HAP-1 (cell line): ENCODE data around the gene RIMBP2.

Source experiments
- DNase-seq, 2 experiments: peaks; one replicate each; pipeline ENCODE4 v3.0.0-alpha.2; 2016 to 2020; ENCODE audit warnings: low spot score in 2 of 2
- H3K27me3 ChIP-seq: fragments of 250-450 bp; sonication (Bioruptor Pico); 2 replicates; pipeline ENCODE4 v1.5.1; 2020; ENCODE audit warnings: low read depth, mild to moderate bottlenecking, moderate library complexity
- H3K36me3 ChIP-seq: fragments of 250-450 bp; sonication (Bioruptor Pico); replicated peaks from 2 replicates; pipeline ENCODE4 v1.5.1; 2020; ENCODE audit warnings: mild to moderate bottlenecking
- H3K4me1 ChIP-seq: fragments of 250-450 bp; sonication (Bioruptor Pico); 2 replicates; pipeline ENCODE4 v1.5.1; 2020; ENCODE audit warnings: mild to moderate bottlenecking
- H3K4me3 ChIP-seq: fragments of 250-450 bp; sonication (Bioruptor Pico); 2 replicates; pipeline ENCODE4 v1.5.1; 2020; ENCODE audit warnings: mild to moderate bottlenecking, moderate library complexity
- H3K9me3 ChIP-seq: fragments of 250-450 bp; sonication (Bioruptor Pico); 2 replicates; pipeline ENCODE4 v1.5.1; 2020; ENCODE audit warnings: mild to moderate bottlenecking, moderate library complexity
- in situ Hi-C: fragments of 300-500 bp; cut with MboI; formaldehyde crosslinking; loops from 3 replicates; pipeline ENCODE4 v1.14.3; 2020; ENCODE audit warnings: low sequenced_read_pairs, inconsistent platforms, mixed read lengths

Gene RIMBP2

GRCh38 chr12:130455161-130455560, 260.9 kb downstream of the RIMBP2 start:
- H3K27me3 ChIP-seq = no peaks in the 10 kb centered on the region
- in situ Hi-C loops = no loop called here
- no peaks in the 10 kb centered on the region for H3K4me1 ChIP-seq
- H3K9me3 ChIP-seq = no peaks in the 10 kb centered on the region
- no peaks in the 10 kb centered on the region for H3K36me3 ChIP-seq
- no peak overlapping the region for H3K4me3 ChIP-seq
- no peak for DNase-seq

GRCh38 chr12:130454296-130454695, 261.8 kb downstream of the RIMBP2 start:
- in situ Hi-C loops = no loop called here

GRCh38 chr12:130452546-130452945, 263.6 kb downstream of the RIMBP2 start:
- DNase-seq = no peak
- Histone ChIP-seq H3K4me1 (no peaks in the 10 kb centered on the region), H3K4me3 (no peak overlapping the region), H3K36me3 (no peaks in the 10 kb centered on the region), H3K9me3 (no peaks in the 10 kb centered on the region), H3K27me3 (no peaks in the 10 kb centered on the region)
- in situ Hi-C loops = no loop called here

More at GRCh38 chr12:130454296-130454695, 261.8 kb downstream of the RIMBP2 start:
- Histone ChIP-seq H3K4me1 (no peaks in the 10 kb centered on the region), H3K4me3 (no peak overlapping the region), H3K9me3 (no peaks in the 10 kb centered on the region), H3K27me3 (no peaks in the 10 kb centered on the region), H3K36me3 (no peaks in the 10 kb centered on the region)
- no peak for DNase-seq

- H3K36me3 ChIP-seq = no peaks in the 10 kb centered on the region
- H3K27me3 ChIP-seq = no peaks in the 10 kb centered on the region
- no peak overlapping the region for H3K4me3 ChIP-seq
- no peak for DNase-seq
- H3K4me1 ChIP-seq = no peaks in the 10 kb centered on the region
- H3K9me3 ChIP-seq = no peaks in the 10 kb centered on the region
- in situ Hi-C loops = no loop called here
Measured at GRCh38 chr12:130451001-130451930, 264.8 kb downstream of the RIMBP2 start.

GRCh38 chr12:130449291-130449690, 266.8 kb downstream of the RIMBP2 start:
- no peaks in the 10 kb centered on the region for H3K36me3 ChIP-seq
- H3K4me1 ChIP-seq = no peaks in the 10 kb centered on the region
- no peaks in the 10 kb centered on the region for H3K27me3 ChIP-seq
- H3K9me3 ChIP-seq = no peaks in the 10 kb centered on the region
- no peak for DNase-seq
- no peak overlapping the region for H3K4me3 ChIP-seq
- in situ Hi-C loops = no loop called here

GRCh38 chr12:130448044-130448821, 267.9 kb downstream of the RIMBP2 start:
- in situ Hi-C loops = no loop called here
- no peaks in the 10 kb centered on the region for H3K36me3 ChIP-seq
- no peak overlapping the region for H3K4me3 ChIP-seq
- DNase-seq = no peak
- H3K27me3 ChIP-seq = no peaks in the 10 kb centered on the region
- H3K9me3 ChIP-seq = no peaks in the 10 kb centered on the region
- no peaks in the 10 kb centered on the region for H3K4me1 ChIP-seq

- Histone ChIP-seq H3K36me3 (no peaks in the 10 kb centered on the region), H3K4me3 (no peak overlapping the region), H3K4me1 (no peaks in the 10 kb centered on the region), H3K9me3 (no peaks in the 10 kb centered on the region), H3K27me3 (no peaks in the 10 kb centered on the region)
- no peak for DNase-seq
- in situ Hi-C loops = no loop called here
Measured at GRCh38 chr12:130447655-130447965, 268.5 kb downstream of the RIMBP2 start.

GRCh38 chr12:130446846-130447654, 269.0 kb downstream of the RIMBP2 start:
- no peaks in the 10 kb centered on the region for H3K4me1 ChIP-seq
- in situ Hi-C loops = no loop called here
- DNase-seq = no peak
- no peaks in the 10 kb centered on the region for H3K9me3 ChIP-seq
- H3K36me3 ChIP-seq = no peaks in the 10 kb centered on the region
- no peaks in the 10 kb centered on the region for H3K27me3 ChIP-seq
- no peak overlapping the region for H3K4me3 ChIP-seq

GRCh38 chr12:130444986-130445385, 271.1 kb downstream of the RIMBP2 start:
- no peak for DNase-seq
- in situ Hi-C loops = no loop called here
- no peaks in the 10 kb centered on the region for H3K9me3 ChIP-seq
- H3K36me3 ChIP-seq = no peaks in the 10 kb centered on the region
- H3K4me3 ChIP-seq = no peak overlapping the region
- H3K27me3 ChIP-seq = no peaks in the 10 kb centered on the region
- H3K4me1 ChIP-seq = no peaks in the 10 kb centered on the region

GRCh38 chr12:130444061-130444460, 272.0 kb downstream of the RIMBP2 start:
- H3K27me3 ChIP-seq = no peaks in the 10 kb centered on the region
- no peaks in the 10 kb centered on the region for H3K4me1 ChIP-seq
- no peak for DNase-seq
- no peaks in the 10 kb centered on the region for H3K9me3 ChIP-seq
- H3K36me3 ChIP-seq = no peaks in the 10 kb centered on the region
- in situ Hi-C loops = no loop called here
- H3K4me3 ChIP-seq = no peak overlapping the region

- in situ Hi-C loops = no loop called here
- no peaks in the 10 kb centered on the region for H3K9me3 ChIP-seq
Measured at GRCh38 chr12:130441771-130442760, 274.0 kb downstream of the RIMBP2 start.

GRCh38 chr12:130440411-130441080, 275.6 kb downstream of the RIMBP2 start:
- no peaks in the 10 kb centered on the region for H3K36me3 ChIP-seq
- H3K9me3 ChIP-seq = no peaks in the 10 kb centered on the region
- H3K4me3 ChIP-seq = no peak overlapping the region
- no peaks in the 10 kb centered on the region for H3K4me1 ChIP-seq
- in situ Hi-C loops = no loop called here
- no peaks in the 10 kb centered on the region for H3K27me3 ChIP-seq
- no peak for DNase-seq

More at GRCh38 chr12:130441771-130442760, 274.0 kb downstream of the RIMBP2 start:
- Histone ChIP-seq H3K36me3 (no peaks in the 10 kb centered on the region), H3K27me3 (no peaks in the 10 kb centered on the region), H3K4me1 (no peaks in the 10 kb centered on the region), H3K4me3 (no peak overlapping the region)
- no peak for DNase-seq
